GM11168 (cell line): ENCODE measurements around the gene HSPBAP1.
"Not testable (repeated sequence)": the region's sequence is repeated elsewhere in the genome, so short reads cannot be mapped to it uniquely, and the experiment has no call there.

Experiments used
- in situ Hi-C: fragments of 300-500 bp; cut with MboI; formaldehyde crosslinking; loops from one replicate; pipeline ENCODE4 v1.12.0; 2022; ENCODE audit warnings: low sequenced_read_pairs; ENCODE audit not compliant: unreplicated experiment

Gene HSPBAP1

DNA sequence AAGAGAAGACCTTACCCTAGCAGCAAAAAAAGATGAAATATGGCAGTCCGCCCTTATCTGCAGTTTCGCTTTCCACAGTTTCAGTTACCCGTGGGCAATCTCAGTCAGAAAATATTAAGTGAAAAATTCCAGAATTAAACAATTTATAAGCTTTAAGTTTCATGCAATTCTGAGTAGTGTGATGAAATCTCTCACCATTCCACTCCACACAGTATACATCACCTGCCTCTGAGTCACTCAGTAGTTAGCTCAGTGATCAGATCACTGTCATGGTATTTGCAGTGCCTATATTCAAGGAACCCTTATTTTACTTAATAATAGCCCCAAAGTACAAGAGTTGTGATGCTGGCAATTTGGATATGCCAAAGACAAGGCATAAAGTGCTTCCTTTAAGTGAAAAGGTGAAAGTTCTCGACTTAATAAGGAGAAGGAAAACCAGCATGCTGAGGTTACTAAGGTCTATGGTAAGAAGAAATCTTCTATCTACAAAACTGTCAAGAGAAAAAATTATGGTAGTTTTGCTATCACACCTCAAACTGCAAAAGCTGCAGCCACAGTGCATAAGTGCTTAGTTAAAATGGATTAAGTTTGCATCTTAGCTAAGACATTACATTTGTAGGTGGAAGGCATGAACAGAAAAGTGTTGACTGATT is 48.1 kb downstream of the HSPBAP1 start:
- in situ Hi-C loops = no loop called here

- in situ Hi-C loops = no loop called here
Observed at GRCh38 chr3:122743581-122744120, 50.0 kb downstream of the HSPBAP1 start.

- in situ Hi-C loops = no loop called here
Observed at GRCh38 chr3:122742234-122742633, 51.4 kb downstream of the HSPBAP1 start.

DNA sequence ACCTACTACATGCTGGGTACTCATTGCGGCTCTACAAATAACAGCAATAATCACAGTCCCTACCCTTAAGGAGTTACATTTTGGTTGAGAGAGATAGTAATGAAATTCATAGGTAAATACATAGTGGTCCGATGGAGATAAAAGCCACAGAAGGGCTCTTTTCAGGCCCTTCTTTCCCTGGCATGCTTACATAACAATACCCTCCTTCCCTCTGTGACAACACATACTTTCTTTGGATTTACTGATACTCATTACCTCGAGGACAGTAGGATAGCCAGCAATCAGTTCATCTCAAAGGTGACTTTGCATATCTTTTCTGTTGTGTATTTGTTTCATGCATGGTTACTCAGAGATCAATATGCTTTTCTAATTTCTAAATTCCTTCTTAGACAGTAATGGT is 54.5 kb downstream of the HSPBAP1 start:
- in situ Hi-C loops = no loop called here

- in situ Hi-C loops = not testable (repeated sequence)
Observed at GRCh38 chr3:122732682-122733525, 60.7 kb downstream of the HSPBAP1 start.

- in situ Hi-C loops = no loop called here
Observed at GRCh38 chr3:122730240-122730639, 63.4 kb downstream of the HSPBAP1 start.

DNA sequence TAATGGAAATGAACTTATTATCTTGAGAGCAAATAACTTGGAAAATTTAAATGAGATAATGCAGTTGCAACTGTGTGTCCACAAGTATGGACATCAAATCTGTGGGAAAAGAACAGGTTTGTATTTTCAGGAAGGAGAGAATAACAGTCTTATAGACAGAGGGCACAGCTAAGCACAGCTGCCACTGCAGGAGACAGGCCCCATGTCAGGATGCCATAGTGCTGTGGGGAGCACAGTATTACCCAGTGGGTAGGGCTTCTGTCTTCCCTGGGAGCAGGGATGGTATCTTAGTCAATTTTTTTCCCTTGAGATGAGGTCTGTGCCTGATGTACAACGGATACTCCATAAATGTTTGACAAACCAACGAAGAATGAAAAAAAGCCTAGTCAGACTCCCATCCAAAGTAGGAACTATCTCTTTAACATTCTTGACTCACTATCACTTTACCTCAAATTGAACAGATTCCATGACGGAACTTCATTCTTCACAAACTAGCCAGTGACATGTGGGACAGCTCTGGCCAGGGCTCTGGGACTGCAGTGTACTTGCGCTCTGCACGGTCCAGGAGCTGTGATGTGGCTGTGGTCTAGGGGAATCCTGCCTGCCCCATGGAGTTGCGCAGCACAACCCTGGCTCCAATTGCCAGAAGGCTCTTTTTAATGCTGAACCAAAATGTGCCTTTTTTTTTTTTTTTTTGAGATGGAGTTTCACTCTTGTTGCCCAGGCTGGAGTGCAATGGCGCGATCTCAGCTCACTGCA is 64.7 kb downstream of the HSPBAP1 start:
- in situ Hi-C loops = no loop called here

DNA sequence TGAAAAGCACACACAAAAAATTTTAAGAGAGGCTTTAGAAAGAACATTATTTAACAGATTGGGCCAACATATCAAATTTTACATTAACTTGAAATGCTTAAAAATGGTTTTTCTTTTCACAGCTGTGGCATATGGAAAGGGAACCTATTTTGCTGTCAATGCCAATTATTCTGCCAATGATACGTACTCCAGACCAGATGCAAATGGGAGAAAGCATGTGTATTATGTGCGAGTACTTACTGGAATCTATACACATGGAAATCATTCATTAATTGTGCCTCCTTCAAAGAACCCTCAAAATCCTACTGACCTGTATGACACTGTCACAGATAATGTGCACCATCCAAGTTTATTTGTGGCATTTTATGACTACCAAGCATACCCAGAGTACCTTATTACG is 65.4 kb downstream of the HSPBAP1 start:
- in situ Hi-C loops = no loop called here

DNA sequence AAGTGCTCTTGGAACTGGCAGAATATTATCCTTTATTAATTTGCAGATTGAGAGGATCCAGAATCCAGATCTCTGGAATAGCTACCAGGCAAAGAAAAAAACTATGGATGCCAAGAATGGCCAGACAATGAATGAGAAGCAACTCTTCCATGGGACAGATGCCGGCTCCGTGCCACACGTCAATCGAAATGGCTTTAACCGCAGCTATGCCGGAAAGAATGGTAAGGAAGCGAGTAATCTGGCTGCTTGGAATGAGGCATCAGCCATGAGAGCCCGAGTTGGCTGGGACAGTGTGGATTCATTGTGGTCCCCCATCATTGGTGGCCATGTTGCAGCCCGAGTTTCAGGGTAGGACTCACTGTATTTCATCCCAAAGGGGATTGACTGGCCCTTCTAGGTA is 65.9 kb downstream of the HSPBAP1 start:
- in situ Hi-C loops = no loop called here

DNA sequence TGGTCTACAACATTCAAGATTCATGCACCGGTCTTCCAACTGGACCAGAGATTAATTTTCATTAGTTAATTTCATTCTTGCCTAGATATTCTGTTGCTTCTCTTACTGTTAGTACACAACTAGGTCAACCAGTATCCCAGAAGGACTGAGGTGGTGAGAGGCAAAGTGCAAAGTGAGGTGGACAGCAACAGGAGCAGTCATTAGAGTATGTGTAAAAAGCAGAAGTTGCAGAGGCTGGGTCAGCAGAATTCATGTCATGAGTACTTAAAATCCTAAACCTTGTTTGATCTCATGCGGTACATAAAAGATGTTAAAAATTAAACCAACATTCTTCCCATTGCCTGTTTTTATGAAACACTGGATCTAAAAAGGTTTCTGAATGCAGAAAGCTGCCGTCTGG is 66.3 kb downstream of the HSPBAP1 start:
- in situ Hi-C loops = no loop called here

DNA sequence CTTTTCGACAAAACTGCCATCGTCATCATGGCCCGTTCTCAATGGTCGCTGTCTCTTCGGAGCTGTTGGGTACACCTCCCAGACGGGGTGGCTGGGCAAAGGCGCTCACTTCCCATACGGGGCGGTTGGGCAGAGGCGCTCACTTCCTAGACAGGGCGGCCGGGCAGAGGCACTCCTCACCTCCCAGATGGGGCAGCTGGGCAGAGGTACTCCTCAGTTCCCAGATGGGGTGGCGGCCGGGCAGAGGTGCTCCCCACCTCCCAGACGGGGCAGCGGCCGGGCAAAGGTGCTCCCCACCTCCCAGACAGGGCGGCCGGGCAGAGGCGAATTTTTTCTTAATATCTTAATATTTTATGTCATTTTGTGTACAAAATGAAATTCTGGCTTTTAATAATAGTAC is 68.5 kb downstream of the HSPBAP1 start:
- in situ Hi-C loops = no loop called here

DNA sequence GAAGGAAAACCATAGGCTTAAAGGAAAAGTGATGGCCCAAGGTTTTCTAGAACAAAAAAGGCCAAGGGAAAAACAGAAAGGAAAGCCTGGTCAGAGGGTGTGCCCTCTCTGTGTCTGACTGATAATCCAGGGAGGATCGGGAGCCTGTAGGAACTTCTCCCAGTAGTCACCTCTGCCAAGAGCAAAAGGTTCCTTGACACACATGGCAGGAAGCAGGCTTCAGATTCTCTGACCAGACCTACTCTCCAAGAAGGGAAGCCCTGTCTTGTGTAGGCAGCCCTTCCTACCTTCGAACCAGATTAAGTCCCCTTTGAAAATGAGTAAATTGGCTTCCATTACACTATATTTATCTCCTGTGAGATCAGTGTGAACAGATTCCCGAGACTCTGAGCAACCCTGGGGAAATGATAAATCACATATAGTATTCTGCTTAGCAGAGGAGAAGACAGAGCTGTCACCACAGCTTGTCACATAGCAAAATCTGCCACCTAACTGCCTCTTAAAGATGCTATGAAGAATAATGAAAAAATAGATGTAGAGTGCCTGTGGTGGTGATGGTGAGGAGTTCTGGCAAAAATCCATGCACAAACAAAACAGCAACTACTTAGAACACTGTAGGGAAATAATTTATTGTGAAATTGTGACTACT is 74.2 kb downstream of the HSPBAP1 start:
- in situ Hi-C loops = no loop called here

DNA sequence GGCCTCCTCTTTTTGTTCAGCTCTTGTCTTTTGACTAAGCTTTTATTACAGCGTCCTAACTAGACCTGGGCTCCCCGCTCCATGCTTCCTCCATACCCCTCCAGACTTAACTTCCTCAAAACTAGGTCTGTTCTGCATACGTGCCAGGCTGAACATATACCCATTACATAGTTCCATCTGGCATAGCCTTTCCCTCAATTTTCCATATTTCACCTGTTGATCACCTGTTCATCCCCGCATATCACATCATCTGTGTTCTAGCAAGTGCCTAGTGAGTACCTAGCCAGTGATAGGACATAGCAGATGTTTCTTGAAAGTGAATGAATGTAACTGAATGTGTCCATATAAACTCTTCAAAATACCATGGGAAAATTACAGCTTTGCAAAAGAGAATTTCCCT is 77.0 kb downstream of the HSPBAP1 start:
- in situ Hi-C loops = no loop called here

DNA sequence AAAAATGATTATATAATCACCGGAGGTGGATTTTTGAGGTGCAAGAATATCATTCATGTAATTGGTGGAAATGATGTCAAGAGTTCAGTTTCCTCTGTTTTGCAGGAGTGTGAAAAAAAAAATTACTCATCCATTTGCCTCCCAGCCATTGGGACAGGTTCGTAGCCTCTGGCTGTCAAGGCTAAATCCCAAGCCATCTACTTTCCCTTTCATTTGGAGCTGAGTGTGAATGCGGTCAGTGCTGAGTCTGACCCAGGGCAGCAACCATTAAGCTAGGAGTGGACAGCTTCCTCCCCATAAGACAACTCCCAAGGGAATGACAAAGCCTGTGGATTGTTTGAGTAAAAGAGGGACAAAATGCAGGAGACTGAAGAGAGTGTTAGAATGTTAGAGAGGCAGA is 79.4 kb downstream of the HSPBAP1 start:
- in situ Hi-C loops = no loop called here

DNA sequence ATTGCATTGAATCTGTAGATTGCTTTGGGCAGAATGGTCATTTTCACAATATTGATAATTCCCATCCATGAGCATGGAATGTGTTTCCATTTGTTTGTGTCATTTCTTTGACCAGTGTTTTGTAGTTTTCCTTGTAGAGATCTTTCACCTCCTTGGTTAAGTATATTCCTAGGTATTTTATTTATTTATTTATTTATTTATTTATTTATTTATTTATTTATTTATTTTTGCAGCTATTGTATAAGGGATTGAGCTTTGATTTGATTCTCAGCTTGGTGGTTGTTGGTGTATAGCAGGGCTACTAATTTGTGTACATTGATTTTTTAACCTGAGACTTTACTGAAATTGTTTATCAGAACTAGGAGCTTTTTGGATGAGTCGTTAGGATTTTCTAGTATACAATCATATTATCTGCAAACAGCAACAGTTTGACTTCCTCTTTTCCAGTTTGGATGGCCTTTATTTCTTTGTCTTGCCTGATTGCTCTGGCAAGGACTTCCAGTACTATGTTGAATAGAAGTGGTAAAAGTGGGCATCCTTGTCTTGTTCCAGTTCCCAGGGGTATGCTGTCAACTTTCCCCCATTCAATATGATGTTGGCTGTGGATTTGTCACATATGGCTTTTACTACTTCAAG is 82.9 kb downstream of the HSPBAP1 start:
- in situ Hi-C loops = not testable (repeated sequence)

DNA sequence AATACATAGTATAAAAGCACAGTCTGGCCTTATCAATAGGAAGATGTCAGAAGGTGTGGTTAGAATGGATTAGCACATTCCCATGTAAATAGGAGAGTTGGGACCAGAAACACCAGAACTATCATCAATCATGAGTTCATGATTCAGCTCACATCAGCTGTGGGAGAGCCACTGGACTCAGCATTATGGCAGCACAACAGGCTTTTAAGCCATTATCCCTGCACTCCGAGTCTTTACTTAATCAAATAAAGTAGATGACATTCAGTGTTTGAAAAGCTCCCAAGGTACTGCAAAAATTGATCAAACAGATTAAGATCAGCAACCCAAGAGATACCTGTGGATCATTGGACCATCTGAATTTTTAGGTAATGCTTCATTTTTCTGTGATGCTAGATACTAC is 88.3 kb downstream of the HSPBAP1 start:
- in situ Hi-C loops = no loop called here

DNA sequence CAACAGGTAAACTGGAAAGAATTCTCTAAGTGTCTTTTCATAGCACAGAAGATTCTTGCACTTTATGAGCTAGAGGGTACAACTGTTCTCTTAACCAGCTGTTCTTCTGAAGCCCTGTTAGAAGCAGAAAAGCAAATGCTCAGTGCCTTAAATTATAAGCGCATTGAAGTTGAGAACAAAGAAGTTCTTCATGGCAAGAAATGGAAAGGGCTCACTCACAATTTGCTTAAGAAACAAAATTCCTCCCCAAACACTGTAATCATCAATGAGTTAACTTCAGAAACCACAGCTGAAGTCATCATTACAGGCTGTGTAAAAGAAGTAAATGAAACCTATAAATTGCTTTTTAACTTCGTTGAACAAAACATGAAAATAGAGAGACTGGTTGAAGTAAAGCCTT is 93.4 kb downstream of the HSPBAP1 start:
- in situ Hi-C loops = no loop called here

GRCh38 chr3:122697952-122698620 is 95.5 kb downstream of the HSPBAP1 start:
- in situ Hi-C loops = no loop called here

- in situ Hi-C loops = no loop called here
Observed at GRCh38 chr3:122695927-122696561, 97.6 kb downstream of the HSPBAP1 start.
